Fibroblast of mammary gland (primary cell): ENCODE results near the gene NCBP3.
A peak's percentile ranks its signal among the peaks of the same experiment; 100 is the strongest.

ENCODE experiments used
- DNase-seq: peaks from one replicate; pipeline ENCODE4 v3.0.0-alpha.2; 2010; ENCODE audit warnings: low read depth
- H3K4me3 ChIP-seq: 2 replicates; pipeline ENCODE4 v1.5.1; 2011; ENCODE audit warnings: low read depth, mild to moderate bottlenecking, low read length, moderate library complexity; ENCODE audit not compliant: control insufficient read depth
- CTCF ChIP-seq: conservative IDR thresholded peaks from 2 replicates; pipeline ENCODE4 v1.5.1; 2011; ENCODE audit warnings: low read depth, low read length, inconsistent platforms; ENCODE audit not compliant: control insufficient read depth, insufficient read depth

The NCBP3 gene

GRCh38 chr17:3884188-3884587 lies 38.1 kb upstream of the NCBP3 start:
- no peak for DNase-seq
- H3K4me3 ChIP-seq = no peak overlapping the region
- TF ChIP-seq CTCF = no peak

GRCh38 chr17:3882276-3882675 lies 36.2 kb upstream of the NCBP3 start:
- no peak for DNase-seq
- no peak overlapping the region for H3K4me3 ChIP-seq
- no peak for TF ChIP-seq CTCF

- DNase-seq = no peak
- no peak for TF ChIP-seq CTCF
- no peak overlapping the region for H3K4me3 ChIP-seq
Observed at GRCh38 chr17:3880983-3881382, 34.9 kb upstream of the NCBP3 start.

- no peak for DNase-seq
- TF ChIP-seq CTCF = no peak
- no peak overlapping the region for H3K4me3 ChIP-seq
Observed at GRCh38 chr17:3879591-3880417, 33.8 kb upstream of the NCBP3 start.

GRCh38 chr17:3879186-3879585 lies 33.1 kb upstream of the NCBP3 start:
- no peak for TF ChIP-seq CTCF
- H3K4me3 ChIP-seq = no peak overlapping the region
- DNase-seq = peak; percentile 74

GRCh38 chr17:3877220-3877619 lies 31.2 kb upstream of the NCBP3 start:
- H3K4me3 ChIP-seq = no peak overlapping the region
- TF ChIP-seq CTCF = no peak
- DNase-seq = no peak
